T-helper 1 cell treated with Interleukin-12 subunit alpha and Interleukin-12 subunit beta and Interleukin-4 antibody, amounts not matched to agents 30 ng/mL and 1 ng/mL, for 36 hours (primary cell): ENCODE data around the gene KHDRBS2. TPM values are rescaled to one million over a fixed set of nuclear protein-coding genes. Genes with fewer than 3 reads are reported as not detected.

Source experiments
- intact Hi-C: fragments of 100-400 bp; cut with micrococcal nuclease; formaldehyde crosslinking; loops from one replicate; pipeline ENCODE4 v1.15.1; 2024
- total RNA-seq: library from RNA; stranded (reverse); gene quantifications from 2 replicates; pipeline ENCODE4 v1.2.3, GENCODE V29; 2022

Gene KHDRBS2
- total RNA-seq, 1 donor from 2014 or later, result not detected

GRCh38 chr6:62037445-62037844 lies 248.6 kb downstream of the KHDRBS2 start:
- intact Hi-C loops, result no loop called here

DNA sequence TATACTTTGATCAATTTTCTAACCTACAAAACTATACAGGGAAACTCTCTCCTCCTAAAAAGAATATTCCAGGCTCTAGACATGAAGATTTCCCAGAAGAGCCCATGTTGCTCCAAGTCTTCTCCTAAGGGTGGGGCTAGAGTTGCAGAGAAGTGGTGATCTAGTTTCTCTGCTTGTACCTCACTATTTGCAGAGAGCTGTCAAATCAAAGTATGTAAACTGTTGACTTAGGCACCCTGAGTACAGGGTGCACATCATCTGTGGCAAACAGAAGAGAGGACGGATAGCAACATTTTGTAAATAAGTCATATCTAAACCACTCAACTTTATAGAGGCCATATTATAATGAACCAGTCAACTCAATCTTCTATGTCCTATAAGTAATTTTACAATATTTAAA lies 250.1 kb downstream of the KHDRBS2 start:
- intact Hi-C loops, result no loop called here

DNA sequence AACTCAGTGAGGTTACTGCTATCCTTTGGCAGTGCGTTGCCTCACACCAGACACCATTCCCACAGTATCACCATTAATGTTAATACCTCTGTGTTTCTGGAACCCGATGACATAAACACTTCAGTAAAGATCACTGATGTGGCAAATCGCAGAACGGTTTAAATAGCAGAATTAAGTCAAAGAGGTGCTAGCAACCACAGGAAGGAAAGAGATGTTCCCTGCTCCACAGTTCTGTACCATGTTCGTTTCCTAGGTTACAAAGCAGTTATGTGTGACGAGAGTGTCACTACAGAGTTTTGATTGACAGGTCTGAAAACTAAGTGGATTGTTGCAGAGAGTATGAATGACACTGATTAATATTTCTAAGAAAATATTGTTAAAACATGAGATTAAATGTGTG lies 272.3 kb downstream of the KHDRBS2 start:
- intact Hi-C loops, result no loop called here

DNA sequence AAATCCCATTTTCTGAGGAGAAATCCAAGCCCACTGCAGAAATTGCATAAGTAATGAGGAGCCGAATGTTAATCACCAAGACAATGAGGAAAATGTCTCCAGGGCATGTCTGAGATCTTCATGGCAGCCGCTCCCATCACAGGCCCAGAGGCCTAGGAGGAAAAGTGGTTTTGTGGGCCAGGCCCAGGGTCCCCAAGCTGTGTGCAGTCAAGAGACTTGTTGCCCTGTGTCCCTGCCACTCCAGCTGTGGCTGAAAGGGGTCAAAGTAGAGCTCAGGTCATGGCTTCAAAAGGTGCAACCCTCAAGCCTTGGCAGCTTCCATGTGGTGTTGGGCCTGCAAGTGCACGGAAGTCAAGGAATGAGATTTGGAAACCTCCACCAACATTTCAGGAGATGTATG lies 276.6 kb downstream of the KHDRBS2 start:
- intact Hi-C loops, result no loop called here

- intact Hi-C loops, result no loop called here
These were observed 296.4 kb downstream of the KHDRBS2 start for GRCh38 chr6:61989616-61990015.

DNA sequence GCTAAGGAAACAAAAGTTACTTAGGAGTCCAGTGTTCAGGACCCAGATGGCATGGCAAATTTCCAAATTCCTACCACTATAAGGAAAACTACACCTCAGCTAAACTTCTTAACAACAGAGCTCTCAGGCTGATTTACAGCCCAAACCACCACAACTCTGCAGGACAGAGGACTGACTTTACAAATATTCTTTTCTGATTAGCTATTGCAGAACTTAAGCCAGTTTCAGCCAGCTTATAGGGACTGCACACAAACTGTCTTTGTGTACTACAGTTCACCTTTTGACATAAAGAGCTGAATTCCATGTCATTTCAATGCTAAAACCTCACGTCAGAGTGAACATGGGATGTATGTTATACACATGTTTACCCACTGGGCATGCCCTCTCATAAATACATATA lies 305.4 kb downstream of the KHDRBS2 start:
- intact Hi-C loops, result no loop called here

DNA sequence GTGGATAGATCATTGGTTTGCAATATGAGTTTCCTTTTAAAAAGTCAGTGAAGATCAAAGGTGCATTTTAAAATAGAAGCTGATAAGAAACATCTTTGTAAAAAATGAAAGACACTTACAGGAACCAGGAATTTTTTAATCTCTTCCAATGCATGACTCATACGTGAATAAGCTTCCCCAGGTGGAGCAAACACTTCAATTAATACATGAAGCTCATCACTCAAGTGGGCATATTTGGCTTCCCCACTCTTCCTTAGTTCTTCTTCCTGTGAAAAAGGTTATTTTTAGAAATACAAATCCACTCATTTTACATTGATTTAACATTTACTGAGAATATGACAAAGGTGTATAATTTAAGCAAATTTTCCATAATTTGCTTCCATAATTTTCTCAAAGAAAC lies 308.1 kb downstream of the KHDRBS2 start:
- intact Hi-C loops, result no loop called here

DNA sequence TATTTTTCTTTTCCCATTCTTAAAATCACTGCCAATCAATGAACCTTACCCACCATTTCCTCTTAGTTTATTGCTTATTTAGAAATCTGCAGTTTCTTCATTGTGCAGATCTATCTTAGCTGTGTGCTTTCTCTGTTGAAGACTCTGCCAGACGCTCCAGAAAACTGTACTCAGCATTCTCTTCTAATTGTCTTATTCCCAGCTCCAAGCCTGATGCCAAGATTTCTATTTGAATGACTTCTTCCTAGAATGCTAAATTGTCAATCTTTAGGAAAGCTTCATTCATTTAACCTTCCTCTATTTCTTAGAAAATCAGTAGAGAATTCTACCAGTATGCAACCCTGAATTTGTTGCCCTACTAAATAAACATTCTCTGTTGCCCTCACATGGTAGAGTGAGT lies 308.9 kb downstream of the KHDRBS2 start:
- intact Hi-C loops, result no loop called here

GRCh38 chr6:61959196-61959595 lies 326.8 kb downstream of the KHDRBS2 start:
- intact Hi-C loops, result no loop called here

DNA sequence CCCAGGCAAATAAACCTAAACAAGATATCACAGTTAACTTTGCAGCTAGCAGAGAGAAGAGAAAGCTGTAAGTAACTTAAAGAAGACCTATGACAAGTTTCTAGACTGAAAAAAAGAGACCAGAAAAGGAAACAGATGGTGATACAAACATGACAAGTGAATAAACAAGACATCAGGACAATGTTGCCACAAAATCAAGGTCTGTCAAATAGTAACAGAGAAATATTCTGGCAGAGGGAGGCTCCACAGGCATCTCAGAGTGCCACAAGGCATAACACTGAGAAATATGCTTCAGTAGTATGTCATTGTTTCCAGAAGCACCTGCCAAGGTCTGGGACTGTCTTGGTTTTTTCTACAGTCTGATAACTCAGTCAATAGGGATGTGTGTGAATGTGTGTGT lies 332.2 kb downstream of the KHDRBS2 start:
- intact Hi-C loops, result no loop called here

GRCh38 chr6:61951586-61951985 lies 334.4 kb downstream of the KHDRBS2 start:
- intact Hi-C loops, result no loop called here

GRCh38 chr6:61950811-61951210 lies 335.2 kb downstream of the KHDRBS2 start:
- intact Hi-C loops, result no loop called here

GRCh38 chr6:61949971-61950370 lies 336.1 kb downstream of the KHDRBS2 start:
- intact Hi-C loops, result no loop called here

DNA sequence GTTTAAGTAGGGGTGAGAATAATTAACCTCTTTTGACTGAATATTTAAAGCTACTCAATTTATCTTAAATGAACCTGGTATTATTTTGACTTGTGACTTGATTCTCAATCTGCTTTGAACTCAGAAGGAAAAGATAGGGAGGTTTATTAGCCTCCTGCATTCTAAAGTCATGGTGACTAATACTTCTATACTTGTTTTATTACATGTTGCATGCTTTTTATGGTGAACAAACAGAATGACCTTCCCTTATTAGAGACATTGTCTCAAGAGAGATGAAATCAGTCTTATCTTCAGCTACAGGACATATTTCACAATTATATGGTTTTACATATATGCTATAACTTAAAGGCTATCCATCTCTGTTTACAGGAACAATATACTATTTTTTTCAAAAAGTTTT lies 336.9 kb downstream of the KHDRBS2 start:
- intact Hi-C loops, result no loop called here

DNA sequence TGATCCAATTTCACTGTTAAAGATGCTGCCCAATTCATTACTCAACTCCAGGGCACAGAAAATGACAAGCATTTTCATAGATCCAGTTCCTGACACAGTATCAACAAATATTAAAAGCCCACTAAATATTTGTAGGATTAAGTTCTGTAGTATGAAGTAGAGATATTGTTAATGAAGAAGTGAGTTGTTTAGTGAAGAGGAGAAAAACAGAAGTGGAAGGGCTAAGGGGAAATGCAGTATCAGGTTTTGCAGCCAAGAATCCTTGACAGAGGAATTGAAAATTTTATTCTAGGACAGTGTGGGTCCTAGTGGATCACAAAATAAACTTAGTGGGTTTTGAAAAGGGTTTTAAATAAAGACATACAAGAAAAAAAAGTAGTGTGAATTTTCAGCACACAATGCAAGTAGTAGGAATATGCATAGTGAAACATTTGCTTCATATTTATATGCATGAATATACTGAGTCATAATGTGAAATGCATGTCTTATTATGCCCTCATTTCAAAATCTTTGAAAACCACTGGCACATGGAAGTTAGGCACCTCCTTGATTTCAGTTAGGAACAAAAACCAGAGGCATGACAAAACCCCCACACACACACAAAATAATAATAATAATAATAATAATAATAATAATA lies 338.6 kb downstream of the KHDRBS2 start:
- intact Hi-C loops, result no loop called here

GRCh38 chr6:61940919-61941318 lies 345.1 kb downstream of the KHDRBS2 start:
- intact Hi-C loops, result no loop called here

GRCh38 chr6:61935242-61935846 lies 350.7 kb downstream of the KHDRBS2 start:
- intact Hi-C loops, result no loop called here

DNA sequence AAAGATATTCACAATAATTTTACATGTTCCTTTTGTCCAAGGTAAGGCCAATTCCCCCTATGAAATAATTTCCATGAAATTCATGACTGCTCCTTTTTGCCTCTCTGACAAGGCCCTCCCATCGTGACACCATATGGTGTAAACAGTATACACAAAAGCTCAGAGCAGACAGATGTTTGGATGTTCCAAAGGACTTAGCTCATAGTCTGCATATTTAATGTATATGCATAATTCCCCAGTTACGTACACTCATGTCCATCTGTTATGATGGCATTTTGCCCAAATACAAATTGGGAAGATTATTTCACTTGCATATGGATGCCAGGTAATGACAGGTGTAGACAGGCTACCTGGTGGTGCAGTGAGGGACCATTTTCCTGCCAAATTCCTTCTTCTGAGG lies 376.5 kb downstream of the KHDRBS2 start:
- intact Hi-C loops, result no loop called here

DNA sequence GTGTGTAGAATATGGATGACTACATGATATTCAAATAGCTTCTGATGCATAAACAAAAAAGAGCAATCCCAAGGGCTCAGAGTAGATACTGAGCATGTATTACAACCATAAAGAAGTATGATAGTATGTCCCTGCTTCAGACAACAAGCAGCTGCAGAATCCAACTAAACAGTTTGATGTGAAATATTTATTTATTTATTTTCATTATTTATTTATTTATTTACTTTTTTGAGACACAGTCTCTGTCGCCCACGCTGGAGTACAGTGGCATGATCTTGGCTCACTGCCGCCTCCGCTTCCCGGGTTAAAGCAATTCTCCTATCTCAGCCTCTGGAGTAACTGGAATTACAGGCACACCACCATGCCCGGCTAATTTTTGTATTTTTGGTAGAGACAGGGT lies 384.3 kb downstream of the KHDRBS2 start:
- intact Hi-C loops, result no loop called here

DNA sequence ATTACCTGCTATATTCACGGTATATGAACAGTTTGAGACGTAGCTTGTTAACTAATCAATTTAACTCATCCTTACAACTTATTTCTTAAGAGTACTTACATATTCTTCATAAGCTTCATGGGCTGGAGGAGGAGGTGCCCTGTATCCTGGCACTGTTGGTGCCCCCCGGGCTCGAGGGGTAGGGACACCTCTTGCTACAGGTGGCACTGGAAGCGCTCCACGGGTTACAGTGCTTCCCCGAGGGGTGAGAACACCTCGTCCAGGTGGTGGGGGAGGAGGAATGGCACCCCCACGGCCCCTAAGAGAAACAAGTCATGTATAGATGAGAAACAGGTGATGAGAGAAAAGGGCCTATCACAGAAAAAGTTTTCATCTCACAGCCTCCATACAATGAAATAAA lies 391.5 kb downstream of the KHDRBS2 start:
- intact Hi-C loops, result no loop called here

- intact Hi-C loops, result no loop called here
These were observed 398.6 kb downstream of the KHDRBS2 start for GRCh38 chr6:61887423-61887822.

DNA sequence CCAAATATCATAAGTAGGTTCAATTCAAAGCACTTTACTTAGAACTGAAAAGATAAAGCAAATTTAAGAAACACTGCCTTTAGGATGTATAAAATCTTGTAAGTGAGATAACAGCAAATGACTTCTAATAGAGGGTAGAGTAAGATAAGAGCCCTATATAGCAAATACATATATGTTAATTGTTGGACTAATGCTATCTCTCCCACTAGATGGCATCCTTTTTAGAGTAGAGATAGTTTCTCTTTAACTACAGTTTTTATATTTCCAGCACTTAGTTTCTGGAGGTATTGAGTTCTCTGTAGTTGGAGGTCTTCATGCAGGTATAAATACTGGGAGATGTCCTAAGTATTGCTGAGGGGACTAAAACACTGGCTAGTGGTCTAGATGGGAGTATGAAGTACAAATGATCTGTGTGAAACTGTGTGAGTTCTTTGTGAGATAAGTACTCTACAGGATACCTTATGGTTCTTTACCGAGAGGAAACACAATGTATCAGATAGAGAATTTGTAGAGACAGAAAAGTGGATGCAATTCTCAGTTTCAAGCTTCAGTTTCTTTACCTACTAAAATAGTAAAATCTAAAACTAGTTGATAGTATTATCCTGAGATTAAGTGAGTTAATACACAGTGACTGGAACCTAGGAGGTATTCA lies 399.3 kb downstream of the KHDRBS2 start:
- intact Hi-C loops, result no loop called here
